SJCRH30 (cell line): ENCODE results near the gene INKA1. TPM values are rescaled to one million over a fixed set of nuclear protein-coding genes. Genes with fewer than 3 reads are reported as not detected.

Source experiments
- DNase-seq, 2 experiments: peaks; one replicate each; pipeline ENCODE4 v3.0.0-alpha.2; 2015 to 2020
- H3K27ac ChIP-seq: fragments of 250-450 bp; sonication (Bioruptor Pico); 2 replicates; pipeline ENCODE4 v1.5.1; 2020; ENCODE audit warnings: mild to moderate bottlenecking, moderate library complexity
- H3K27me3 ChIP-seq: fragments of 250-450 bp; sonication (Bioruptor Pico); 2 replicates; pipeline ENCODE4 v1.5.1; 2020; ENCODE audit warnings: mild to moderate bottlenecking, moderate library complexity
- H3K36me3 ChIP-seq: fragments of 250-450 bp; sonication (Bioruptor Pico); 2 replicates; pipeline ENCODE4 v1.5.1; 2020; ENCODE audit warnings: mild to moderate bottlenecking, moderate library complexity
- H3K4me1 ChIP-seq: fragments of 250-450 bp; sonication (Bioruptor Pico); 2 replicates; pipeline ENCODE4 v1.5.1; 2020; ENCODE audit warnings: mild to moderate bottlenecking, moderate library complexity
- H3K4me3 ChIP-seq: fragments of 250-450 bp; sonication (Bioruptor Pico); 2 replicates; pipeline ENCODE4 v1.5.1; 2020; ENCODE audit warnings: mild to moderate bottlenecking, moderate library complexity
- H3K9me3 ChIP-seq: fragments of 250-450 bp; sonication (Bioruptor Pico); replicated peaks from 2 replicates; pipeline ENCODE4 v1.5.1; 2020; ENCODE audit warnings: mild to moderate bottlenecking, moderate library complexity
- total RNA-seq: library from RNA; depleted of rRNA; stranded (reverse); fragments of >200 nt; shearing (Covaris generic); gene quantifications from 2 replicates; pipeline ENCODE4 v1.2.3, GENCODE V29; 2014

INKA1 gene
- total RNA-seq, 1 experiment from 2014 or later, result 0.61 TPM

- H3K27ac ChIP-seq, result no peak overlapping the region
- H3K9me3 ChIP-seq, result no peaks in the 10 kb centered on the region
- no peaks in the 10 kb centered on the region for H3K27me3 ChIP-seq
- H3K4me3 ChIP-seq, result no peak overlapping the region
- DNase-seq, result no peak
- no peaks in the 10 kb centered on the region for H3K4me1 ChIP-seq
- no peaks in the 10 kb centered on the region for H3K36me3 ChIP-seq
Observed at GRCh38 chr3:49793486-49794085, 9.5 kb upstream of the INKA1 start.

- DNase-seq, result no peak
- Histone ChIP-seq H3K27me3 (no peaks in the 10 kb centered on the region), H3K4me1 (no peaks in the 10 kb centered on the region)
Observed at GRCh38 chr3:49794431-49794830, 8.6 kb upstream of the INKA1 start.

DNA sequence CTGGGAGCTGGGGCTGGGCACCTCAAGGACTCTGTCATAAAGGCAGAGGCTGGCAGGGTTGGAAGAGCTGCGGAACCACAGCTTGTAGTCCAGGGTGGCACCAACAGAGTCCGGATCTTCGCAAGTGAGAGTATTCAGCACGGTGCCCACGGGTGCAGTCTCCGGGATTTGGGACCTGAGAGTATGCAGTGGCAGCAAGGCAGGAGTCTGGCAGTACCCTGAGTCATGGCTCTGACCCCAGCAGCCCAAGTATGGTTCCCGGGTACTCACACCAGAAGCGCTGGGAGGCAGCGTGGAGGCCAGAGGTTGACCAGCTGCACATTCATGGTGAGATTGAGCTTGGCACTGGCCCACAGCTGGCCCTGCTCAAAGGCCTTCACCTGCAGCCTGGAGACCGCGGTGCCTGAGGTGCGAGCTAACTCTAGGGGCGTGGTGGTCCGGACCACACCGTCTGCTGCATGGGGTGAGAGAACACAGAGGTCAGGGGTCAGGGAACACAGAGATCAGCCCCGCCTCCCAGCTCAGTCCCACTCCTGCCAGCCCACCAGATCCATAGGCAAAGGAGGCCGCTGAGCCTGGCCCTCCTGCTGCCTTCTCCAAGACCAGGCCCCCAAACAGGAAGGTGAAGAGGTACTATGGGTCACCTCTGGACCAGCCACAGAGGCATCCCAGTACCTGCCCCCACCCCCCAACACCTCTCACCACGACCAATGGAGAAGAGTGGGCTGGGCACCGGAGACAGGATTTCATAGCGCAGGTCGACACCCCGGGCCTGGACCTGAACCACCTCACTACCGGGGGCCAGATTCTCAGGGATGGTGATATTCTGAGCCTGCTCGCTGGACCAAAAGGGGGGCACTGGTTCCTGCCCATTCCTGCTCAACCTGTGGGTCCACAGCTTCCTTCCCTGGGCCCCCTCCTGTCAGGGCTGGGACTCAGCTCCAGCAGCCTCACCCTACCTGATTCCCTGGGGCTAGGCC lies 7.8 kb upstream of the INKA1 start:
- DNase-seq, result no peak

More at GRCh38 chr3:49794431-49794830, 8.6 kb upstream of the INKA1 start:
- H3K36me3 ChIP-seq, result no peaks in the 10 kb centered on the region
- no peak overlapping the region for H3K27ac ChIP-seq
- H3K4me3 ChIP-seq, result no peak overlapping the region
- no peaks in the 10 kb centered on the region for H3K9me3 ChIP-seq

GRCh38 chr3:49799105-49799504 lies 4.0 kb upstream of the INKA1 start:
- Histone ChIP-seq H3K27me3 (no peaks in the 10 kb centered on the region), H3K36me3 (no peaks in the 10 kb centered on the region), H3K9me3 (no peaks in the 10 kb centered on the region), H3K27ac (no peak overlapping the region), H3K4me1 (0 out of 2 replicates have a peak, but pooled peaks cover 4% of the 10 kb centered on the region), H3K4me3 (no peak overlapping the region)
- DNase-seq, result no peak

More for the DNA sequence above, 7.8 kb upstream of the INKA1 start:
- H3K36me3 ChIP-seq, result no peaks in the 10 kb centered on the region
- no peaks in the 10 kb centered on the region for H3K27me3 ChIP-seq
- no peak overlapping the region for H3K27ac ChIP-seq
- no peaks in the 10 kb centered on the region for H3K4me1 ChIP-seq
- H3K4me3 ChIP-seq, result no peak overlapping the region
- no peaks in the 10 kb centered on the region for H3K9me3 ChIP-seq

DNA sequence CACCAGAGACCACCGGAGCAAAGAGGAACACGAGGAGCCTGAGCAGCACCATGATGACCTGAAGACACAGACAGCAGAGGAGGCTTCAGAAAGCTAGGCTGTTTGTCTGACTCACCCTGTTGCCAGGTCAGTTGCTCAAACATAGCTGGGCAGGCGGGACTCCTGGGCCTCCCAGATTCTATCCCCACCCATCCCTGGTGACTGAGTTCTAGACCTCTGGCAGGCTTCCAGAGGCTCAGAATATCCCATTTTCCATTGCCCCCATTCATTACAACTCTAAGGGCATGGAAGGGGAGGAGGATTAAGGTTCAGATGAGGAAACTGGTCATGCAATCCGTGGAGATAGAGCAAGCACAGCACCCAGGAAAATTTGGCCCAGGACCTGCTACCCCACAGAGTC lies 3.3 kb upstream of the INKA1 start, which contains the start of gene CDHR4:
Gene CDHR4, minus strand, starts transcription at position 113 of the 400 bp plus-strand sequence. Its CDS starts 61 bp downstream, at position 52.
- Histone ChIP-seq H3K9me3 (no peaks in the 10 kb centered on the region), H3K27me3 (no peaks in the 10 kb centered on the region), H3K27ac (no peak within 1 kb of the TSS), H3K4me3 (no peak within 1 kb of the TSS), H3K4me1 (0 out of 2 replicates have a peak, but pooled peaks cover 4% of the 10 kb centered on the region), H3K36me3 (no peaks in the 10 kb centered on the region)
- DNase-seq, result no peak

- H3K4me1 ChIP-seq, result peaks cover 14% of the 10 kb centered on the region
- no peaks in the 10 kb centered on the region for H3K36me3 ChIP-seq
- no peak overlapping the region for H3K4me3 ChIP-seq
- H3K27ac ChIP-seq, result no peak overlapping the region
- H3K9me3 ChIP-seq, result no peaks in the 10 kb centered on the region
- no peak for DNase-seq
- no peaks in the 10 kb centered on the region for H3K27me3 ChIP-seq
Observed at GRCh38 chr3:49801160-49801559, 1.9 kb upstream of the INKA1 start.

DNA sequence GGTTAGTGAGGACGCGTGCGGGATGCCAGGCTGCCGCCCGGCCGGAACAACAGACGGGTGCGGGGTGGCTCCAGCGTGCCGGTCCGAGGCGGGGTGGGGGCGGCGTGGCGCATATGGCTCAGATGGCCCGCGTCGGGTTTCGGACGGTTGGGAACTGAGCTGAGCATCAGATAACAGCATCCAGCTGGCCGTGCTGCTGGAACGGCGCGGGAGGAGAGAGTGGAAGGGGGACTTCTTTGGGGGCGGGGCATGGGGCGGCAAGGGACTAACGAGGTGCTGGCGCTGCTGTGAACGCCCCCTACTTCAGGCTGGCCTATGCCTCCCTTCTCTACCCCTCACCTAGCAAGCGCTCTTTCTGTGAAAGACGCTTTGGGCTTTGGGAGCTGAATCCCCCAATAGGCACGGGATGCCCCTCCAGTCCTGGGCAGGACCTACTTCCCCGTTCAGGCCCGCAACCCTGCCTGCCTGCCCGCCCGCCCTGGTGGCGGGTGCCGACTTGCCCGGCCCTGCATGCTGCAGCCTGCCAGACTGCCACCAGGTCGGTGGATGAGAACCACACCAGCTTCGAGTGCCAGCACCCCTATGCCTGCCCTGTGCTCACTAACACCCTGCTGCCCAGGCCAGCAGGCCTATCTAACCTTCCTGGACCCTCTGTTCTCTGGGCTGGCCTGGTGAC lies 542 bp downstream of the INKA1 start:
- Histone ChIP-seq H3K27ac (no peak overlapping the region), H3K4me1 (peaks cover 18% of the 10 kb centered on the region), H3K27me3 (no peaks in the 10 kb centered on the region), H3K36me3 (no peaks in the 10 kb centered on the region), H3K4me3 (peak overlapping the region; percentile 79), H3K9me3 (no peaks in the 10 kb centered on the region)
- DNase-seq, result peak; percentile 60 to 67

- H3K27ac ChIP-seq, result no peak overlapping the region
Observed at GRCh38 chr3:49804141-49805041, 1.3 kb downstream of the INKA1 start.

DNA sequence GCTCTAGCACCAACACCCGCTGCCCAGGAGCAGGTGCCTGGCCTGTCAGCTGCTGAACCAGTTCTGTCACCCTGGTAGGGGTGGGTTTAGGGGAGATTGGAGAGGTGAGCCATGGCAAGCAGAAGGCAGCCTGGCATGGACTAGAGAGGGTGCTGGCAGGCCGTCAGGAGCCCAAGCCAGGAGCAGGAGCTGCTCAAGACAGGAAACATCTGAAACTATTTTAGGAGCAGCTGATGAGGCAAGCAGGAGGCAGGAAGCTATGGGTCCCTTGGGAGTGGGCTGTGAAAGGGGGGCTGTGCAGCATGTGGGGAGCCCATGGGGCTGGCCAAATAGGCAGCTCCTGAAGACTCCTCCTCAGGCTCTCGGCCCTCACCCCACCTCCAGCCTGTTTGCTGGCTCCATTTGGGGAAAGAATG lies 2.3 kb downstream of the INKA1 start:
- DNase-seq, result peak; percentile 53 to 61

More at GRCh38 chr3:49804141-49805041, 1.3 kb downstream of the INKA1 start:
- no peaks in the 10 kb centered on the region for H3K9me3 ChIP-seq
- no peaks in the 10 kb centered on the region for H3K36me3 ChIP-seq
- DNase-seq, result no peak
- H3K4me1 ChIP-seq, result peaks cover 18% of the 10 kb centered on the region
- no peak overlapping the region; the same call in 1 of the 2 replicates for H3K4me3 ChIP-seq
- H3K27me3 ChIP-seq, result no peaks in the 10 kb centered on the region

GRCh38 chr3:49805897-49806701 lies 3.0 kb downstream of the INKA1 start:
- Histone ChIP-seq H3K4me1 (peaks cover 18% of the 10 kb centered on the region), H3K27ac (no peak overlapping the region), H3K36me3 (no peaks in the 10 kb centered on the region), H3K4me3 (no peak overlapping the region), H3K27me3 (no peaks in the 10 kb centered on the region), H3K9me3 (no peaks in the 10 kb centered on the region)
- DNase-seq, result no peak

More for the DNA sequence above, 2.3 kb downstream of the INKA1 start:
- H3K27ac ChIP-seq, result no peak overlapping the region
- peaks cover 18% of the 10 kb centered on the region for H3K4me1 ChIP-seq
- no peak overlapping the region for H3K4me3 ChIP-seq
- H3K36me3 ChIP-seq, result no peaks in the 10 kb centered on the region
- H3K9me3 ChIP-seq, result no peaks in the 10 kb centered on the region
- H3K27me3 ChIP-seq, result no peaks in the 10 kb centered on the region

GRCh38 chr3:49806850-49807249 lies 3.8 kb downstream of the INKA1 start:
- Histone ChIP-seq H3K4me3 (no peak overlapping the region), H3K36me3 (no peaks in the 10 kb centered on the region), H3K27me3 (no peaks in the 10 kb centered on the region), H3K9me3 (no peaks in the 10 kb centered on the region), H3K4me1 (peaks cover 18% of the 10 kb centered on the region), H3K27ac (no peak overlapping the region)
- DNase-seq, result no peak

GRCh38 chr3:49807431-49808114 lies 4.5 kb downstream of the INKA1 start:
- no peaks in the 10 kb centered on the region for H3K9me3 ChIP-seq
- H3K27ac ChIP-seq, result no peak overlapping the region
- H3K4me1 ChIP-seq, result peaks cover 18% of the 10 kb centered on the region
- no peaks in the 10 kb centered on the region for H3K36me3 ChIP-seq
- H3K4me3 ChIP-seq, result no peak overlapping the region
- no peaks in the 10 kb centered on the region for H3K27me3 ChIP-seq
- DNase-seq, result no peak
